SK-N-MC (cell line): ENCODE data around the gene CDH15.

Experiments
- EZH2 ChIP-seq: fragments of 200-600 bp; sonication (generic); IDR thresholded peaks from one replicate; pipeline ENCODE4 v1.6.1; 2017; ENCODE audit warnings: antibody characterized with exemption
- POLR2AphosphoS5 ChIP-seq: IDR thresholded peaks from 2 replicates; pipeline ENCODE4 v1.6.1; 2012; ENCODE audit warnings: mild to moderate bottlenecking, low read depth, low read length, borderline replicate concordance

DNA sequence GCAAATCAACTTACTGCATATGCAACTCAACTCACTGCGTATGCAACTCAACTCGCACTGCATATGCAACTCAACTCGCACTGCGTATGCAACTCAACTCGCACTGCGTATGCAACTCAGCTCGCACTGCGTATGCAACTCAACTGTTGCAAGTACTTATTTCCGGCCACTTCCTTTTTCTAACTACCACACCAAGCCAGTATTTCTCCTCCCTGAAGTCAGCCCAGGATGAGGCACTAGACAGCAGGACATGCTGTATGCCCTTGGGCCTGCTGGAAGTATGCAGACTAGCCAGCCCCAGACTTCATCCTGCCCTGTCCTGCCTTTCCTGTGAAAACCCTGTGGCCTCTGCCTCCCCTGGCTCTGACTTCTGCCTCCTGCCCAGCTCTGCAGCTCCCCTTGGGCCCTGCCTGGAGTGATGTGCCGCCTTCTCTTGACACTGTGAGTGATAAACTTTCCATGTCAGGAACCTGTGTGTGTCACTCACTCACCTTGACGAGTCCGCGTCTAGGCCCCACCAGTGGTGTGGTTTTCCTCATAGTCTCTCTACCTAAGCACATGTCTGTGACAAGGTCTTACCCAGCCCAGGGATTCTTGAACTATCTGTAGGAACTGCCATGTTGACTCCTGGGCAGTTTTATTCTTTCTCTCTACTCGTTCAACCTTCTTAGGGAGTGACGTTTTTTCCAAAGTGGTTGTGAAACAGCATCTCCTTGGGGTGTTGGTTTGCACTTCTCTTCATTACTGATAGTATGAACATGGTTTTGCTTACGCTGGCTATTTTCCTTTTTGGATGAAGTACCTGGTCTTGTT is 62.3 kb downstream of the CDH15 start:
- TF ChIP-seq EZH2 (no peak), POLR2AphosphoS5 (no peak)
